ENCODE data around the gene PCDHGC4. TPM values are rescaled to one million over a fixed set of nuclear protein-coding genes. Genes with fewer than 3 reads are reported as not detected.

The PCDHGC4 gene
- total and polyA plus RNA-seq, 9 donors, result 0.98 to 2.1 (median 1.6) TPM

DNA sequence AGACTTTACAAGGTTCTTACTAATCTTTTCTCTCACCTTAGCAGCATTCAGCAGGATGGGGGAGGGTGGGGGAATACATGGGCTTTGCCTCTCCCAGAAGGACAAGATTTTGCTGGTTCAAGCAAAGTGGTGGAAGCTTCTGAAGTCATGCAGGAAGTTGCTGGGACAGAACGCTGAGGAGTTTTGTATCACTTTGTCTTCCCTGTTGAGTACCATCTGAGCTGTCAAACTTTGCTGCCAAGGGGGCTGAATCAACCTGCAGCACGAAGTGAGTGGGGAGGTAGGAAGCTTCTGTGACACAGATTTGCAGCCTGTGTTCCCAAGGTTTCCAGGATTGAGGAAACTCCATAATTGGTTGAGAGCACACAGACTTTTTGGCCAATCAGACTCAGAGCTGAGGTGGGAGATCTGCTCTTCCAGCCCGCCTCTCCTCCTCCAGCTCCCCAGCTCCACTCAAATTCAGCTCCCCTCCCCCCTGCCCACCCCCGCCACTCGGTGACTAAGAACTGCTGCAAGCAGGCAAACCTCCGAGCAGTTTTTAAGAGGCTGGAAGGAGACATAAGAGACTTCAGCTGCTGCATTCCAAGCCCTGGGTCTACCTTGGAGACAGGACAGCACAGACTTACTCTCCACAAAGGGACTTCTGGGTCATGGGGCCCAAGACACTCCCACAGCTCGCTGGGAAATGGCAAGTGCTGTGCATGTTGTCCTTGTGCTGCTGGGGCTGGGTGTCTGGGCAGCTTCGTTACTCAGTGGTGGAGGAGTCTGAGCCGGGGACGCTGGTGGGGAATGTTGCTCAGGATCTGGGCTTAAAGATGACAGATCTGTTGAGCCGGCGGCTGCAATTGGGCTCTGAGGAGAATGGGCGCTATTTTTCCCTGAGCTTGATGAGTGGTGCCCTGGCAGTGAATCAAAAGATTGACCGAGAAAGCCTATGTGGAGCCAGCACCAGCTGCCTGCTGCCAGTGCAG is 4.0 kb downstream of the PCDHGC4 start, which contains the start of gene PCDHGC5:
Gene PCDHGC5 (plus strand): TSS at position 491 of the 971 bp plus-strand sequence. CDS start 160 bp downstream, at position 651.
- no peaks in the 10 kb centered on the region for H3K9me3 ChIP-seq (replicated peaks; ENCODE audit: control insufficient read depth, low read depth, low read length)
- H3K36me3 ChIP-seq (ENCODE audit: control insufficient read depth, insufficient read depth, low read length), result peaks cover 56% of the 10 kb centered on the region
- no peak for DNase-seq
- 55% methylated on average over 9 of the region's 14 CpGs for WGBS (ENCODE audit: insufficient coverage)
- H3K4me3 ChIP-seq (ENCODE audit: low read length), result no peak within 1 kb of the TSS
- H3K27me3 ChIP-seq (ENCODE audit: control insufficient read depth, insufficient read depth, low read length), result peaks cover 16% of the 10 kb centered on the region
- no peak within 1 kb of the TSS for H3K27ac ChIP-seq (ENCODE audit: low read length)
- peaks cover 48% of the 10 kb centered on the region for H3K4me1 ChIP-seq (ENCODE audit: control insufficient read depth, insufficient read depth, low read length)

- WGBS (ENCODE audit: insufficient coverage), result 88% methylated on average over 10 of the region's 10 CpGs
- H3K27me3 ChIP-seq (ENCODE audit: control insufficient read depth, insufficient read depth, low read length), result peaks cover 16% of the 10 kb centered on the region
- peaks cover 51% of the 10 kb centered on the region for H3K4me1 ChIP-seq (ENCODE audit: control insufficient read depth, insufficient read depth, low read length)
- H3K4me3 ChIP-seq (ENCODE audit: low read length), result no peak overlapping the region
- H3K9me3 ChIP-seq (replicated peaks; ENCODE audit: control insufficient read depth, low read depth, low read length), result no peaks in the 10 kb centered on the region
- no peak for DNase-seq
- no peak overlapping the region for H3K27ac ChIP-seq (ENCODE audit: low read length)
- peaks cover 60% of the 10 kb centered on the region for H3K36me3 ChIP-seq (ENCODE audit: control insufficient read depth, insufficient read depth, low read length)
These were observed 5.0 kb downstream of the PCDHGC4 start for GRCh38 chr5:141489841-141490240.

DNA sequence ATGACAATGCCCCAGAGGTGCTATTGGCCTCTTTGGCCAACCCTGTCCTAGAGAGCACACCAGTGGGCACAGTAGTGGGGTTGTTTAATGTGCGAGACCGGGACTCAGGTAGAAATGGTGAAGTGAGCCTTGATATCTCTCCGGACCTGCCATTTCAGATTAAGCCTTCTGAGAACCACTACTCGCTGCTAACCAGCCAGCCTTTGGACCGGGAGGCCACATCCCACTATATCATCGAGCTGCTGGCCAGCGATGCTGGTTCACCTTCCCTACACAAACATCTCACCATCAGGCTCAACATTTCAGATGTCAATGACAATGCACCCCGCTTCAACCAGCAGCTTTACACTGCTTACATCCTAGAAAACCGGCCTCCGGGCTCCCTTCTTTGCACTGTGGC is 5.4 kb downstream of the PCDHGC4 start:
- H3K27me3 ChIP-seq (ENCODE audit: control insufficient read depth, insufficient read depth, low read length), result peaks cover 16% of the 10 kb centered on the region
- H3K4me1 ChIP-seq (ENCODE audit: control insufficient read depth, insufficient read depth, low read length), result peaks cover 51% of the 10 kb centered on the region
- H3K27ac ChIP-seq (ENCODE audit: low read length), result no peak overlapping the region
- 89% methylated on average over 8 of the region's 10 CpGs for WGBS (ENCODE audit: insufficient coverage)
- DNase-seq, result no peak
- H3K4me3 ChIP-seq (ENCODE audit: low read length), result no peak overlapping the region
- H3K36me3 ChIP-seq (ENCODE audit: control insufficient read depth, insufficient read depth, low read length), result peaks cover 64% of the 10 kb centered on the region
- H3K9me3 ChIP-seq (replicated peaks; ENCODE audit: control insufficient read depth, low read depth, low read length), result no peaks in the 10 kb centered on the region

DNA sequence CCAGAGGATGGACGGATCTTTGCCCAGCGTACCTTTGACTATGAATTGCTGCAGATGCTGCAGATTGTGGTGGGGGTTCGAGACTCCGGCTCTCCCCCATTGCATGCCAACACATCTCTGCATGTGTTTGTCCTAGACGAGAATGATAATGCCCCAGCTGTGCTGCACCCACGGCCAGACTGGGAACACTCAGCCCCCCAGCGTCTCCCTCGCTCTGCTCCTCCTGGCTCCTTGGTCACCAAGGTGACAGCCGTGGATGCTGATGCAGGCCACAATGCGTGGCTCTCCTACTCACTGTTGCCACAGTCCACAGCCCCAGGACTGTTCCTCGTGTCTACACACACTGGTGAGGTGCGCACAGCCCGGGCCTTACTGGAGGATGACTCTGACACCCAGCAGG is 5.9 kb downstream of the PCDHGC4 start:
- peaks cover 66% of the 10 kb centered on the region for H3K36me3 ChIP-seq (ENCODE audit: control insufficient read depth, insufficient read depth, low read length)
- peaks cover 16% of the 10 kb centered on the region for H3K27me3 ChIP-seq (ENCODE audit: control insufficient read depth, insufficient read depth, low read length)
- H3K4me1 ChIP-seq (ENCODE audit: control insufficient read depth, insufficient read depth, low read length), result peaks cover 51% of the 10 kb centered on the region
- H3K27ac ChIP-seq (ENCODE audit: low read length), result no peak overlapping the region
- no peak for DNase-seq
- H3K4me3 ChIP-seq (ENCODE audit: low read length), result no peak overlapping the region
- H3K9me3 ChIP-seq (replicated peaks; ENCODE audit: control insufficient read depth, low read depth, low read length), result no peaks in the 10 kb centered on the region
- 81% methylated on average over 7 of the region's 13 CpGs for WGBS (ENCODE audit: insufficient coverage)

GRCh38 chr5:141491323-141492167 is 6.7 kb downstream of the PCDHGC4 start:
- Histone ChIP-seq H3K27ac (ENCODE audit: low read length) (no peak overlapping the region), H3K4me3 (ENCODE audit: low read length) (no peak overlapping the region), H3K27me3 (ENCODE audit: control insufficient read depth, insufficient read depth, low read length) (peaks cover 15% of the 10 kb centered on the region), H3K9me3 (replicated peaks; ENCODE audit: control insufficient read depth, low read depth, low read length) (no peaks in the 10 kb centered on the region), H3K4me1 (ENCODE audit: control insufficient read depth, insufficient read depth, low read length) (peaks cover 52% of the 10 kb centered on the region), H3K36me3 (ENCODE audit: control insufficient read depth, insufficient read depth, low read length) (peaks cover 61% of the 10 kb centered on the region)
- no peak for DNase-seq
- 37% methylated on average over 57 of the region's 66 CpGs for whole genome bisulfite sequencing (ENCODE audit: insufficient coverage)

- WGBS (ENCODE audit: insufficient coverage), result 56% methylated on average over 63 of the region's 68 CpGs
- peaks cover 49% of the 10 kb centered on the region for H3K4me1 ChIP-seq (ENCODE audit: control insufficient read depth, insufficient read depth, low read length)
- no peak overlapping the region for H3K27ac ChIP-seq (ENCODE audit: low read length)
- no peak overlapping the region for H3K4me3 ChIP-seq (ENCODE audit: low read length)
- H3K27me3 ChIP-seq (ENCODE audit: control insufficient read depth, insufficient read depth, low read length), result peaks cover 13% of the 10 kb centered on the region
- H3K36me3 ChIP-seq (ENCODE audit: control insufficient read depth, insufficient read depth, low read length), result peaks cover 60% of the 10 kb centered on the region
- DNase-seq, result peak; percentile 8
- no peaks in the 10 kb centered on the region for H3K9me3 ChIP-seq (replicated peaks; ENCODE audit: control insufficient read depth, low read depth, low read length)
These were observed 7.5 kb downstream of the PCDHGC4 start for GRCh38 chr5:141492168-141492885.

DNA sequence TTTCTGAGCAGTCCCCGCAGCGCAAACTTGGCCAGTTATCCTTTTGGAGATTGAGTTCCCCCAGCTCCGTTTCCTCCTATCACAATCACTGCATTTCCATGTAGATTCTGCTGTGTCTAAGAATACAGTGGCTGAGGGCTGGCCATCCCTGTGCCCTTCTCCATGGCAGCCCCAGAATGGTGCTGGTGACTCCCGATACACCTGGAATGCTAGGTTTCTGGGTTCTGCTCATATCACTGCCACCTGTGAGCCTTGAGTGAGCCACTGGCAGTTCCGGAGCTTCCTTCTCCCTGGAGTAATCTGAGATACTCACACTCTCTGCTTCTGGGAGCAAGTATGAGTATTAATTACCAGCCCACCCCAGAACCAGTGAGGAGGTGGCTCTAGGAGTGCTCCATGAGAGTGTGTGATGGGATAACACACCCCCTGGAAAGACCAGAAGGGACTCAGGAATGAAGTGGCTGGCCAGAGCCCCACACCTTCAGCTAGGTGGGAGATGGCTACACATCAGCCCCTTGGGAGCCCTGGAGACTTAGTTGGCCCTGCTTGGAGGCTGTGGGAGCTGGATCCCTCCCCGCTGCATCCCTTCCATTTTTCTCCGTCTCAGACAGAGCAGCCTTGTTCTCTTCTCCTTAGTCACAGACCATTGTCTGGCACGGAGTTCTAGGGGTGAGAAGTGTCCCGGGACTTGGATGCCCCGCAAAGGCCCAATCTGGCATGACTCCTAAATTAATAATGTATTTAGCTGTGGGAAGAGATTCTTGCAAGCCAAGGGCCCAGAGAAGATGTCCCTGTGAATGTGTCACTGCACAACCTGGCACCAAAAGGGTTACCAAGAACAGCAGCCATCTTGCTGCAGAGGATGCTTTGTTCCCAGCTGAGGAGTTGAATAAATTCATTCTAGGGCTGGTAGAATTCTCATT is 8.9 kb downstream of the PCDHGC4 start:
- no CpG with 5 or more reads among the region's 10 CpGs for WGBS (ENCODE audit: insufficient coverage)
- no peak overlapping the region for H3K4me3 ChIP-seq (ENCODE audit: low read length)
- DNase-seq, result peak; percentile 14
- no peaks in the 10 kb centered on the region for H3K9me3 ChIP-seq (replicated peaks; ENCODE audit: control insufficient read depth, low read depth, low read length)
- H3K27me3 ChIP-seq (ENCODE audit: control insufficient read depth, insufficient read depth, low read length), result peaks cover 13% of the 10 kb centered on the region
- H3K4me1 ChIP-seq (ENCODE audit: control insufficient read depth, insufficient read depth, low read length), result peaks cover 49% of the 10 kb centered on the region
- H3K27ac ChIP-seq (ENCODE audit: low read length), result peak overlapping the region; percentile 10
- H3K36me3 ChIP-seq (ENCODE audit: control insufficient read depth, insufficient read depth, low read length), result peaks cover 58% of the 10 kb centered on the region

DNA sequence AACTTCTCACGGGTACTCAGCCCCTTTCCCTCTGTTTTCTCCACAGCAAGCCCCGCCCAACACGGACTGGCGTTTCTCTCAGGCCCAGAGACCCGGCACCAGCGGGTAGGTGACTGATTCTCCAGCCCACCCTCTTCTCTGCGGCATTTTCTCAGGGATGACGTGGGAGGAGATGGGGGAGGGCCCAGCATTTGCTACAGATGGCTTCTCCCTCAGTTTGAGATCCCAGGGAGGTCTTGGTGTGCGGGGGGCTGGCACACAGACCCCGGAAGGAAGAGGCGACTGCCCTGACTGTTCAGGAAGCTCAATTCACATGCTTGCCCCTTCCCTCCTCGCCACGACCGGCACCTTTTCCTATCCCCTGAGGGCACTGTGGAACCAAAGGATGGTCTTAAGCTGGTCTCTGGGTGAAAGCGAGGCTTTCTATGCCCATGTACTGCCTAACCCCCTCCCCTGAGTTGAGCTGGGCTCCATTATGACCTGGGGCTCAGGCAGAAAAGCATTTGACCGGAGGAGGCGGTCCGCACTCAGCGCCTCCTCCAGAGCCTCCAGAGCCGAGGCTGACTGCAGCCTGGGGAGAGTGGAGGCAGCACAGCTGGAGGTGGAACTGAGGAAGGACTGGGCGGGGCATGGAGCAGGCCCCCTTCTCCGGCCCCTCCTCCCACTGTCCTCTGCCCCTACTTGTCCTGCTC is 10.1 kb downstream of the PCDHGC4 start:
- WGBS (ENCODE audit: insufficient coverage), result 58% methylated on average over 10 of the region's 22 CpGs
- H3K4me3 ChIP-seq (ENCODE audit: low read length), result no peak overlapping the region
- DNase-seq, result peak; percentile 12
- H3K27me3 ChIP-seq (ENCODE audit: control insufficient read depth, insufficient read depth, low read length), result peaks cover 13% of the 10 kb centered on the region
- H3K4me1 ChIP-seq (ENCODE audit: control insufficient read depth, insufficient read depth, low read length), result peaks cover 42% of the 10 kb centered on the region
- H3K9me3 ChIP-seq (replicated peaks; ENCODE audit: control insufficient read depth, low read depth, low read length), result no peaks in the 10 kb centered on the region
- peak overlapping the region; percentile 83 for H3K27ac ChIP-seq (ENCODE audit: low read length)
- peaks cover 46% of the 10 kb centered on the region for H3K36me3 ChIP-seq (ENCODE audit: control insufficient read depth, insufficient read depth, low read length)
